Neural progenitor cell (in vitro differentiated cells): ENCODE data around the gene ZNF215. TPM values are rescaled to one million over a fixed set of nuclear protein-coding genes. Genes with fewer than 3 reads are reported as not detected.
A peak's percentile ranks its signal among the peaks of the same experiment; 100 is the strongest.

ENCODE experiments used
- DNase-seq: peaks from one replicate; pipeline ENCODE4 v3.0.0-alpha.2; 2016; ENCODE audit warnings: low spot score
- H2AFZ ChIP-seq: fragments of 200-600 bp; sonication (generic); replicated peaks from 2 replicates; pipeline ENCODE4 v1.6.1; 2016; ENCODE audit warnings: antibody characterized with exemption
- H3F3A ChIP-seq: fragments of 200-600 bp; sonication (generic); 2 replicates; pipeline ENCODE4 v1.6.1; 2016; ENCODE audit warnings: antibody characterized with exemption, low read depth
- H3K27ac ChIP-seq: fragments of 200-600 bp; sonication (generic); 2 replicates; pipeline ENCODE4 v1.5.1; 2016; ENCODE audit warnings: mild to moderate bottlenecking
- H3K27me3 ChIP-seq: fragments of 200-600 bp; sonication (generic); 2 replicates; pipeline ENCODE4 v1.6.1; 2016; ENCODE audit warnings: mild to moderate bottlenecking, moderate library complexity
- H3K36me3 ChIP-seq: fragments of 200-600 bp; sonication (generic); 2 replicates; pipeline ENCODE4 v1.5.1; 2016
- H3K4me1 ChIP-seq: fragments of 200-600 bp; sonication (generic); 2 replicates; pipeline ENCODE4 v1.6.1; 2016; ENCODE audit warnings: mixed run types
- H3K4me2 ChIP-seq: fragments of 200-600 bp; sonication (generic); 2 replicates; pipeline ENCODE4 v1.6.1; 2016
- H3K4me3 ChIP-seq: fragments of 200-600 bp; sonication (generic); 2 replicates; pipeline ENCODE4 v1.5.1; 2016
- H3K79me2 ChIP-seq: fragments of 200-600 bp; sonication (generic); 2 replicates; pipeline ENCODE4 v1.6.1; 2016; ENCODE audit warnings: low read depth
- H3K9ac ChIP-seq: fragments of 200-600 bp; sonication (generic); 2 replicates; pipeline ENCODE4 v1.6.1; 2016
- H3K9me3 ChIP-seq: fragments of 200-600 bp; sonication (generic); 2 replicates; pipeline ENCODE4 v1.5.1; 2016; ENCODE audit warnings: low read depth
- H4K20me1 ChIP-seq: fragments of 200-600 bp; sonication (generic); 2 replicates; pipeline ENCODE4 v1.6.1; 2016; ENCODE audit warnings: low read depth
- H3K27ac Mint-ChIP-seq: 3 replicates; pipeline ENCODE4 v1.8.0; 2021; ENCODE audit warnings: mixed read lengths
- H3K27me3 Mint-ChIP-seq: 2 replicates; pipeline ENCODE4 v1.8.0; 2022; ENCODE audit warnings: low read depth, mild to moderate bottlenecking, inconsistent platforms, moderate library complexity, mixed read lengths; ENCODE audit not compliant: insufficient read depth
- H3K36me3 Mint-ChIP-seq: 3 replicates; pipeline ENCODE4 v1.8.0; 2021; ENCODE audit warnings: mixed read lengths
- H3K4me1 Mint-ChIP-seq: 3 replicates; pipeline ENCODE4 v1.8.0; 2021; ENCODE audit warnings: mixed read lengths
- H3K4me3 Mint-ChIP-seq: 3 replicates; pipeline ENCODE4 v1.8.0; 2021; ENCODE audit warnings: mild to moderate bottlenecking, moderate library complexity, mixed read lengths
- H3K9me3 Mint-ChIP-seq: 3 replicates; pipeline ENCODE4 v1.8.0; 2020; ENCODE audit warnings: mixed read lengths
- CTCF ChIP-seq: fragments of 200-600 bp; sonication (generic); IDR thresholded peaks from 2 replicates; pipeline ENCODE4 v1.5.1; 2017; ENCODE audit warnings: antibody characterized with exemption, mild to moderate bottlenecking
- EZH2 ChIP-seq: fragments of 200-600 bp; sonication (generic); IDR thresholded peaks from 2 replicates; pipeline ENCODE4 v1.6.1; 2017; ENCODE audit warnings: antibody characterized with exemption, mild to moderate bottlenecking, moderate library complexity
- EZH2phosphoT487 ChIP-seq: fragments of 200-600 bp; sonication (generic); IDR thresholded peaks from 2 replicates; pipeline ENCODE4 v1.6.1; 2017; ENCODE audit warnings: antibody characterized with exemption
- total RNA-seq: library from RNA; depleted of rRNA; stranded (reverse); fragments of >200 nt; gene quantifications from 2 replicates; pipeline ENCODE4 v1.2.3, GENCODE V29; 2015; ENCODE audit warnings: low replicate concordance

The ZNF215 gene
- total RNA-seq, 1 donor from 2014 or later: 20.1 TPM

- Histone ChIP-seq H3K9me3 (no peaks in the 10 kb centered on the region), H3K27ac (no peak overlapping the region), H3K36me3 (no peaks in the 10 kb centered on the region), H3F3A (peaks cover 21% of the 10 kb centered on the region), H3K4me3 (peak overlapping the region; percentile 65), H3K4me1 (peaks cover 15% of the 10 kb centered on the region), H3K79me2 (peaks cover 19% of the 10 kb centered on the region), H3K27me3 (no peaks in the 10 kb centered on the region), H3K4me2 (peak overlapping the region; percentile 94), H2AFZ (peak overlapping the region; percentile 95), H3K9ac (no peak overlapping the region), H4K20me1 (no peaks in the 10 kb centered on the region)
- no peaks in the 10 kb centered on the region for H3K9me3 Mint-ChIP-seq
- no peaks in the 10 kb centered on the region for H3K27me3 Mint-ChIP-seq
- peaks cover 2% of the 10 kb centered on the region for H3K36me3 Mint-ChIP-seq
- TF ChIP-seq EZH2: no peak
- no peak for TF ChIP-seq CTCF
- no peak for TF ChIP-seq EZH2phosphoT487
- H3K27ac Mint-ChIP-seq: no peak overlapping the region
- peaks cover 14% of the 10 kb centered on the region for H3K4me1 Mint-ChIP-seq
- H3K4me3 Mint-ChIP-seq: peak overlapping the region; percentile 96
- DNase-seq: peak; percentile 42
Measured at GRCh38 chr11:6925636-6926207, 504 bp upstream of the ZNF215 start.

- H3K4me1 Mint-ChIP-seq: peaks cover 14% of the 10 kb centered on the region
- Histone ChIP-seq H3K9ac (no peak overlapping the region), H3K4me3 (peak overlapping the region; percentile 65), H2AFZ (peak overlapping the region; percentile 95), H3K27me3 (no peaks in the 10 kb centered on the region), H3F3A (peaks cover 21% of the 10 kb centered on the region), H4K20me1 (no peaks in the 10 kb centered on the region), H3K27ac (no peak overlapping the region), H3K4me1 (peaks cover 15% of the 10 kb centered on the region), H3K4me2 (peak overlapping the region; percentile 94), H3K9me3 (no peaks in the 10 kb centered on the region), H3K36me3 (no peaks in the 10 kb centered on the region), H3K79me2 (peaks cover 19% of the 10 kb centered on the region)
- no peaks in the 10 kb centered on the region for H3K9me3 Mint-ChIP-seq
- peak overlapping the region; percentile 96 for H3K4me3 Mint-ChIP-seq
- H3K36me3 Mint-ChIP-seq: peaks cover 2% of the 10 kb centered on the region
- no peaks in the 10 kb centered on the region for H3K27me3 Mint-ChIP-seq
- TF ChIP-seq CTCF: no peak
- TF ChIP-seq EZH2phosphoT487: no peak
- no peak for TF ChIP-seq EZH2
- no peak overlapping the region for H3K27ac Mint-ChIP-seq
- no peak for DNase-seq
Measured at GRCh38 chr11:6927030-6927617, 898 bp downstream of the ZNF215 start.

GRCh38 chr11:6928916-6929315, 2.7 kb downstream of the ZNF215 start:
- H3K4me3 ChIP-seq: no peak overlapping the region
- no peaks in the 10 kb centered on the region for H3K9me3 ChIP-seq
- H3K9me3 Mint-ChIP-seq: no peaks in the 10 kb centered on the region
- H3K9ac ChIP-seq: no peak overlapping the region
- H3K27me3 ChIP-seq: no peaks in the 10 kb centered on the region
- no peak overlapping the region for H3K4me3 Mint-ChIP-seq
- no peak overlapping the region for H3K27ac Mint-ChIP-seq
- H3K4me2 ChIP-seq: no peak overlapping the region
- peak; percentile 3 for DNase-seq
- H3K36me3 ChIP-seq: no peaks in the 10 kb centered on the region
- peaks cover 19% of the 10 kb centered on the region for H3K79me2 ChIP-seq
- H3K4me1 Mint-ChIP-seq: peaks cover 14% of the 10 kb centered on the region
- TF ChIP-seq EZH2 (no peak), EZH2phosphoT487 (no peak), CTCF (no peak)
- no peaks in the 10 kb centered on the region for H3K27me3 Mint-ChIP-seq
- H4K20me1 ChIP-seq: no peaks in the 10 kb centered on the region
- H3F3A ChIP-seq: peaks cover 21% of the 10 kb centered on the region
- H3K4me1 ChIP-seq: peaks cover 15% of the 10 kb centered on the region
- H3K36me3 Mint-ChIP-seq: peaks cover 4% of the 10 kb centered on the region
- no peak overlapping the region for H2AFZ ChIP-seq
- no peak overlapping the region for H3K27ac ChIP-seq
